Pancreas (tissue), 10 donors: ENCODE results near the gene METTL25. TPM values are rescaled to one million over a fixed set of nuclear protein-coding genes. Genes with fewer than 3 reads are reported as not detected.

Experiments
- ATAC-seq, 4 donors: fragments of 200-7000 bp; cut with Tn5 transposase; one replicate each; pipeline versions ENCODE4 v1.8.0 to v1.9.1; 2020; ENCODE audit warnings: mild to moderate bottlenecking in 4 of 4, moderate library complexity in 4 of 4
- DNase-seq, 6 donors: peaks; one replicate each; pipeline ENCODE4 v3.0.0-alpha.2; 2020
- FAIRE-seq: peaks from 2 replicates; lab custom pipeline; 2012; peaks lifted over from hg19 to GRCh38; lab: Jason Lieb, UNC
- H3K27ac ChIP-seq, 4 donors: fragments of 200-600 bp; sonication (generic); 1 replicate in 3 of 4; 2 replicates in 1 of 4; pipeline versions ENCODE4 v1.5.0 to v1.8.0; 2020
- H3K27me3 ChIP-seq, 4 donors: fragments of 200-600 bp; one replicate each; pipeline ENCODE4 v1.8.0; 2021
- H3K36me3 ChIP-seq, 3 donors: fragments of 200-600 bp; sonication (generic) in 1 of 3; one replicate each; pipeline versions ENCODE4 v1.5.0 to v1.8.0; 2020 to 2021
- H3K4me1 ChIP-seq, 3 donors: fragments of 200-600 bp; one replicate each; pipeline ENCODE4 v1.8.0; 2021
- H3K4me3 ChIP-seq, 4 donors: fragments of 200-600 bp; sonication (generic) in 2 of 4; one replicate each; pipeline versions ENCODE4 v1.5.0 to v1.8.0; 2020 to 2021
- H3K9me3 ChIP-seq, 4 donors: fragments of 200-600 bp; one replicate each; pipeline ENCODE4 v1.8.0; 2021
- CTCF ChIP-seq, 4 donors: fragments of 200-600 bp; sonication (generic) in 3 of 4; IDR thresholded peaks; one replicate each; pipeline versions ENCODE4 v1.5.0 to v1.8.0; 2021; ENCODE audit warnings: antibody characterized with exemption in 4 of 4
- WGBS, 2 donors: extraction: QIAGEN DNeasy Blood & Tissue Kit; methylation state at CpG; one replicate each; pipeline ENCODE4 v1.1.7; 2013; 5-methylcytosine and 5-hydroxymethylcytosine counted together
- intact Hi-C, 3 donors: fragments of 100-400 bp; cut with DNase I; formaldehyde crosslinking; loops; one replicate each; pipeline versions ENCODE4 v1.11.1 to v1.14.2; 2022
- polyA plus RNA-seq, 2 donors: library from polyadenylated mRNA; stranded (reverse); fragments of 200-250 nt; gene quantifications; one replicate each; pipeline ENCODE4 v1.2.3, GENCODE V29; 2013
- total RNA-seq, 6 donors: library from RNA; stranded (reverse); fragmentation: NEBNext Ultra II Directional in 4 of 6; extraction: Animal tissue kit (Norgen Biotek cat#: 25700) in 4 of 6; gene quantifications; one replicate each; pipeline versions ENCODE4 v1.2.1 to v1.2.4, GENCODE V29; 2021 to 2023
- donor health status: healthy with polysubstance abuse.
- donor health status: DM: no; HTN: no; CAD: no; lungs with moderate emphysema.
- donor health status: DM: no; HTN: no; CAD: no.
- donor health status: control.
- donor health status: control.
- donor health status: Bipolar disorder and iron deficiency.
- donor health status: DM: yes; HTN: yes; CAD: no.
- donor health status: DM: no; HTN: no; CAD: no.
- donor health status: DM: no; HTN: no; CAD: no.
- donor health status: DM: yes; HTN: yes; CAD: no.

The METTL25 gene
- total and polyA plus RNA-seq, 8 donors: 3.5 to 9.5 (median 6.1) TPM

- DNase-seq: no peak
- Histone ChIP-seq H3K27ac (no peak overlapping the region), H3K36me3 (no peaks in the 10 kb centered on the region), H3K9me3 (no peaks in the 10 kb centered on the region), H3K27me3 (no peaks in the 10 kb centered on the region), H3K4me3 (no peak overlapping the region), H3K4me1 (peaks cover 4 to 7% (median 6%) of the 10 kb centered on the region in 3 donors)
- intact Hi-C loops: no loop called here
- no peak for TF ChIP-seq CTCF (IDR thresholded peaks at IDR 0.05)
- 49 to 54% methylated on average over 4 of the region's 4 CpGs for WGBS, 2 donors
- no peak for FAIRE-seq
- peak in 2 of 4 donors; percentile 22 to 40 for ATAC-seq
These were observed 5.7 kb downstream of the METTL25 start for GRCh38 chr12:82363990-82364389.

- ATAC-seq (no peak), DNase-seq (no peak), FAIRE-seq (no peak)
- no peak overlapping the region for H3K27ac ChIP-seq
- no peak for TF ChIP-seq CTCF (IDR thresholded peaks at IDR 0.05)
- no peaks in the 10 kb centered on the region for H3K36me3 ChIP-seq
- WGBS, 2 donors: 77 to 83% methylated on average over 1 of the region's 1 CpG
- H3K27me3 ChIP-seq: no peaks in the 10 kb centered on the region
- H3K9me3 ChIP-seq: no peaks in the 10 kb centered on the region
- peaks cover 0 to 4% (median 0%) of the 10 kb centered on the region in 3 donors for H3K4me1 ChIP-seq
- intact Hi-C loops: no loop called here
- no peak overlapping the region for H3K4me3 ChIP-seq
These were observed 7.9 kb downstream of the METTL25 start for GRCh38 chr12:82366197-82366596.

- intact Hi-C loops: no loop called here
- peaks cover 0 to 6% (median 0%) of the 10 kb centered on the region in 3 donors for H3K36me3 ChIP-seq
- H3K9me3 ChIP-seq: no peaks in the 10 kb centered on the region
- no peak for FAIRE-seq
- no peak overlapping the region for H3K4me3 ChIP-seq
- no peak for DNase-seq
- no peaks in the 10 kb centered on the region for H3K27me3 ChIP-seq
- no peak for TF ChIP-seq CTCF (IDR thresholded peaks at IDR 0.05)
- no peak for ATAC-seq
- WGBS, 2 donors: 89 to 94% methylated on average over 2 of the region's 2 CpGs
- H3K27ac ChIP-seq: no peak overlapping the region
- no peaks in the 10 kb centered on the region for H3K4me1 ChIP-seq
These were observed 16.9 kb downstream of the METTL25 start for GRCh38 chr12:82375201-82375600.

GRCh38 chr12:82378997-82379396, 20.7 kb downstream of the METTL25 start:
- Histone ChIP-seq H3K27me3 (no peaks in the 10 kb centered on the region), H3K36me3 (peaks cover 0 to 3% (median 0%) of the 10 kb centered on the region in 3 donors), H3K9me3 (no peaks in the 10 kb centered on the region), H3K27ac (no peak overlapping the region), H3K4me3 (no peak overlapping the region), H3K4me1 (no peaks in the 10 kb centered on the region)
- no peak for TF ChIP-seq CTCF (IDR thresholded peaks at IDR 0.05)
- DNase-seq: no peak
- FAIRE-seq: no peak
- intact Hi-C loops: no loop called here
- no peak for ATAC-seq

GRCh38 chr12:82383930-82384552, 25.7 kb downstream of the METTL25 start:
- DNase-seq: no peak
- Histone ChIP-seq H3K4me3 (no peak overlapping the region), H3K27me3 (no peaks in the 10 kb centered on the region), H3K36me3 (no peaks in the 10 kb centered on the region), H3K27ac (no peak overlapping the region), H3K9me3 (no peaks in the 10 kb centered on the region), H3K4me1 (no peaks in the 10 kb centered on the region)
- TF ChIP-seq CTCF (IDR thresholded peaks at IDR 0.05): peak in 2 of 4 donors; percentile 18 to 21
- FAIRE-seq: peak; percentile 29
- intact Hi-C loops: no loop called here
- 37 to 45% methylated on average over 2 of the region's 2 CpGs for WGBS, 2 donors
- peak in 3 of 4 donors; percentile 38 to 69 (median 61) for ATAC-seq
